GM12878 (cell line): ENCODE results near the gene ZDHHC9. TPM values are rescaled to one million over a fixed set of nuclear protein-coding genes. Genes with fewer than 3 reads are reported as not detected.

ENCODE experiments used
- BHLHE40 ChIP-seq, 2 experiments: fragments of 450-650 bp in 1 of 2; IDR thresholded peaks; 2 replicates each; pipeline ENCODE4 v1.6.1; 2011 to 2017; ENCODE audit warnings: low read depth in 2 of 2, borderline replicate concordance in 1 of 2, improper control_type of control experiment in 1 of 2, low read length in 1 of 2, mild to moderate bottlenecking in 1 of 2
- CREM ChIP-seq: IDR thresholded peaks from 2 replicates; pipeline ENCODE4 v1.6.1; 2014; ENCODE audit warnings: antibody characterized with exemption, low read depth
- EED ChIP-seq: sonication (generic); IDR thresholded peaks from 2 replicates; pipeline ENCODE4 v1.6.1; 2016; ENCODE audit warnings: antibody characterized with exemption, low read depth
- ESRRA ChIP-seq: IDR thresholded peaks from 2 replicates; pipeline ENCODE4 v1.6.1; 2012; ENCODE audit warnings: mild to moderate bottlenecking, low read length, improper control_type of control experiment
- JUNB ChIP-seq: IDR thresholded peaks from 2 replicates; pipeline ENCODE4 v1.6.1; 2016; ENCODE audit warnings: antibody characterized with exemption, mild to moderate bottlenecking
- LARP7 ChIP-seq: fragments of 450-650 bp; IDR thresholded peaks from 2 replicates; pipeline ENCODE4 v1.6.1; 2017; ENCODE audit warnings: mild to moderate bottlenecking
- RELA ChIP-seq: fragments of 450-650 bp; IDR thresholded peaks from 2 replicates; pipeline ENCODE4 v1.8.0; 2014; ENCODE audit warnings: borderline replicate concordance; ENCODE audit not compliant: partially characterized antibody
- TCF12 ChIP-seq: IDR thresholded peaks from 2 replicates; pipeline ENCODE4 v1.6.1; 2011; ENCODE audit warnings: low read depth, mild to moderate bottlenecking, low read length
- polyA plus RNA-seq, 11 experiments: library from polyadenylated mRNA; depleted of rRNA in 4 of 11; unstranded in 6 of 11; stranded (reverse) in 5 of 11; fragments of >200 nt; fragmentation: Nextera tagmentation in 4 of 11; fragmentation: Illumina TruSeq in 1 of 11; extraction: Ambion mirVana in 4 of 11; extraction: Trizol in 1 of 11; gene quantifications; 1 replicate in 1 of 11; 2 replicates in 10 of 11; pipeline versions ENCODE4 v1.2.1 to v1.2.3, GENCODE V29; 2011 to 2016; ENCODE audit warnings: inconsistent platforms in 2 of 11, missing spikeins in 2 of 11, low read depth in 1 of 11
- total RNA-seq, 4 experiments: library from RNA; depleted of rRNA in 3 of 4; stranded (reverse); fragments of >200 nt in 3 of 4; fragmentation: Illumina TruSeq in 1 of 4; extraction: Trizol in 1 of 4; gene quantifications; 2 replicates each; pipeline versions ENCODE4 v1.2.1 to v1.2.3, GENCODE V29; 2013 to 2021
- TF ChIP-seq, protein P1 (sequence below), 3 experiments: IDR thresholded peaks in 2 of 3; conservative IDR thresholded peaks in 1 of 3; 2 replicates each; pipeline ENCODE4 v1.5.1; 2011; ENCODE audit warnings: low read depth in 3 of 3, low read length in 3 of 3, mild to moderate bottlenecking in 3 of 3, control low read depth in 2 of 3, moderate library complexity in 2 of 3, inconsistent platforms in 1 of 3, mixed read lengths in 1 of 3; ENCODE audit not compliant: control insufficient read depth in 2 of 3, insufficient read depth in 1 of 3; ENCODE audit errors: extremely low read depth in 1 of 3
- TF ChIP-seq, protein P2 (sequence below): fragments of 450-650 bp; IDR thresholded peaks from 2 replicates; pipeline ENCODE4 v1.6.1; 2016; ENCODE audit warnings: mild to moderate bottlenecking, moderate library complexity, borderline replicate concordance
- TF ChIP-seq, protein P3 (sequence below): fragments of 450-650 bp; formaldehyde crosslinking; IDR thresholded peaks from 2 replicates; pipeline ENCODE4 v1.4.0; 2022; ENCODE audit warnings: mild to moderate bottlenecking, moderate library complexity
- TF ChIP-seq, protein P4 (sequence below): fragments of 150-350 bp; IDR thresholded peaks from 2 replicates; pipeline ENCODE4 v1.6.1; 2016; ENCODE audit warnings: low read depth, low read length
- TF ChIP-seq, protein P5 (sequence below): IDR thresholded peaks from 2 replicates; pipeline ENCODE4 v1.6.1; 2011; ENCODE audit warnings: low read depth, mild to moderate bottlenecking, low read length, moderate library complexity, borderline replicate concordance; ENCODE audit errors: extremely low read depth
- TF ChIP-seq, protein P6 (sequence below): IDR thresholded peaks from 2 replicates; pipeline ENCODE4 v1.6.1; 2011; ENCODE audit warnings: borderline replicate concordance, low read depth, mild to moderate bottlenecking, moderate library complexity, mixed read lengths, low read length; ENCODE audit not compliant: insufficient read depth; ENCODE audit errors: extremely low read length

ZDHHC9 gene
- total and polyA plus RNA-seq, 10 of the 15 experiments (the other 5 are each of a cell fraction or from before 2014, with no cell fraction given): 1.8 to 13.0 (median 5.4) TPM

DNA sequence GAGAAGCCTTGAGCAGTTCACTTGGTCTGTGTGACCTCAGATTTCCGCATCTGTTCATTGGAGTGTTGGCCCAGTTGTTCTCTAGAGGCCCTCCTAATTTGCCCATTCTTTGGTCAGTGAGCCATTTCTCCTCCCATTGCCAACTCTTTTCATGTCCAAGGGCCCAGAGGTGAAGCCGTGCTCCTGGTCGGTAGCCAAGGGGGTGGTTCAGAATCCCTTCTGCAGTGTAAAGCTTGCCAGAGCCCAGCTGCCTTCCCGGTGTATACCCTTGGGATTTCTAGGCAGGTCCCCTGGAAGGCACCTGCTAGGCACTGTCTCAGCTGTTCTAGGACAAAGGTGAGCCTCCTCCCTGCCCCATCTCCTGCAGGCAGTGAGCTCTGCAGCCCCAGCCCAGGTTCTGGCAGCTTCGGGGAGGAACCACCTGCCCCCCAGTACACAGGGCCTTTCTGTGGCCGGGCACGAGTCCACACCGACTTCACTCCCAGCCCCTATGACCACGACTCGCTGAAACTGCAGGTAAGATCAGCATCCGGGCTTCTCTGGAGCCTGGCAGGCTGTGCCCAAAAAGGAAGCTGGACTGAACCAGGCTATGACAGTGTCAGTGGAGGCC, 51.6 kb downstream of the ZDHHC9 start (continued):
- TF ChIP-seq, protein P1, sequence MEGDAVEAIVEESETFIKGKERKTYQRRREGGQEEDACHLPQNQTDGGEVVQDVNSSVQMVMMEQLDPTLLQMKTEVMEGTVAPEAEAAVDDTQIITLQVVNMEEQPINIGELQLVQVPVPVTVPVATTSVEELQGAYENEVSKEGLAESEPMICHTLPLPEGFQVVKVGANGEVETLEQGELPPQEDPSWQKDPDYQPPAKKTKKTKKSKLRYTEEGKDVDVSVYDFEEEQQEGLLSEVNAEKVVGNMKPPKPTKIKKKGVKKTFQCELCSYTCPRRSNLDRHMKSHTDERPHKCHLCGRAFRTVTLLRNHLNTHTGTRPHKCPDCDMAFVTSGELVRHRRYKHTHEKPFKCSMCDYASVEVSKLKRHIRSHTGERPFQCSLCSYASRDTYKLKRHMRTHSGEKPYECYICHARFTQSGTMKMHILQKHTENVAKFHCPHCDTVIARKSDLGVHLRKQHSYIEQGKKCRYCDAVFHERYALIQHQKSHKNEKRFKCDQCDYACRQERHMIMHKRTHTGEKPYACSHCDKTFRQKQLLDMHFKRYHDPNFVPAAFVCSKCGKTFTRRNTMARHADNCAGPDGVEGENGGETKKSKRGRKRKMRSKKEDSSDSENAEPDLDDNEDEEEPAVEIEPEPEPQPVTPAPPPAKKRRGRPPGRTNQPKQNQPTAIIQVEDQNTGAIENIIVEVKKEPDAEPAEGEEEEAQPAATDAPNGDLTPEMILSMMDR (IDR thresholded peaks at IDR 0.05 in 2 of 3, conservative IDR thresholded peaks at IDR 0.05 in 1 of 3; ENCODE audit: control insufficient read depth in 2 of 3, extremely low read depth in 1 of 3, insufficient read depth in 1 of 3, low read depth in 3 of 3, low read length in 3 of 3): no peak
- TF ChIP-seq CREM (no peak), TCF12 (no peak), JUNB (no peak), RELA (no peak), ESRRA (no peak), EED (no peak), LARP7 (no peak), BHLHE40 (IDR thresholded peaks at IDR 0.05; ENCODE audit: borderline replicate concordance in 1 of 2, low read depth in 2 of 2, low read length in 1 of 2) (no peak)
- TF ChIP-seq, protein P2, sequence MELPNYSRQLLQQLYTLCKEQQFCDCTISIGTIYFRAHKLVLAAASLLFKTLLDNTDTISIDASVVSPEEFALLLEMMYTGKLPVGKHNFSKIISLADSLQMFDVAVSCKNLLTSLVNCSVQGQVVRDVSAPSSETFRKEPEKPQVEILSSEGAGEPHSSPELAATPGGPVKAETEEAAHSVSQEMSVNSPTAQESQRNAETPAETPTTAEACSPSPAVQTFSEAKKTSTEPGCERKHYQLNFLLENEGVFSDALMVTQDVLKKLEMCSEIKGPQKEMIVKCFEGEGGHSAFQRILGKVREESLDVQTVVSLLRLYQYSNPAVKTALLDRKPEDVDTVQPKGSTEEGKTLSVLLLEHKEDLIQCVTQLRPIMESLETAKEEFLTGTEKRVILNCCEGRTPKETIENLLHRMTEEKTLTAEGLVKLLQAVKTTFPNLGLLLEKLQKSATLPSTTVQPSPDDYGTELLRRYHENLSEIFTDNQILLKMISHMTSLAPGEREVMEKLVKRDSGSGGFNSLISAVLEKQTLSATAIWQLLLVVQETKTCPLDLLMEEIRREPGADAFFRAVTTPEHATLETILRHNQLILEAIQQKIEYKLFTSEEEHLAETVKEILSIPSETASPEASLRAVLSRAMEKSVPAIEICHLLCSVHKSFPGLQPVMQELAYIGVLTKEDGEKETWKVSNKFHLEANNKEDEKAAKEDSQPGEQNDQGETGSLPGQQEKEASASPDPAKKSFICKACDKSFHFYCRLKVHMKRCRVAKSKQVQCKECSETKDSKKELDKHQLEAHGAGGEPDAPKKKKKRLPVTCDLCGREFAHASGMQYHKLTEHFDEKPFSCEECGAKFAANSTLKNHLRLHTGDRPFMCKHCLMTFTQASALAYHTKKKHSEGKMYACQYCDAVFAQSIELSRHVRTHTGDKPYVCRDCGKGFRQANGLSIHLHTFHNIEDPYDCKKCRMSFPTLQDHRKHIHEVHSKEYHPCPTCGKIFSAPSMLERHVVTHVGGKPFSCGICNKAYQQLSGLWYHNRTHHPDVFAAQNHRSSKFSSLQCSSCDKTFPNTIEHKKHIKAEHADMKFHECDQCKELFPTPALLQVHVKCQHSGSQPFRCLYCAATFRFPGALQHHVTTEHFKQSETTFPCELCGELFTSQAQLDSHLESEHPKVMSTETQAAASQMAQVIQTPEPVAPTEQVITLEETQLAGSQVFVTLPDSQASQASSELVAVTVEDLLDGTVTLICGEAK: no peak
- TF ChIP-seq, protein P3, sequence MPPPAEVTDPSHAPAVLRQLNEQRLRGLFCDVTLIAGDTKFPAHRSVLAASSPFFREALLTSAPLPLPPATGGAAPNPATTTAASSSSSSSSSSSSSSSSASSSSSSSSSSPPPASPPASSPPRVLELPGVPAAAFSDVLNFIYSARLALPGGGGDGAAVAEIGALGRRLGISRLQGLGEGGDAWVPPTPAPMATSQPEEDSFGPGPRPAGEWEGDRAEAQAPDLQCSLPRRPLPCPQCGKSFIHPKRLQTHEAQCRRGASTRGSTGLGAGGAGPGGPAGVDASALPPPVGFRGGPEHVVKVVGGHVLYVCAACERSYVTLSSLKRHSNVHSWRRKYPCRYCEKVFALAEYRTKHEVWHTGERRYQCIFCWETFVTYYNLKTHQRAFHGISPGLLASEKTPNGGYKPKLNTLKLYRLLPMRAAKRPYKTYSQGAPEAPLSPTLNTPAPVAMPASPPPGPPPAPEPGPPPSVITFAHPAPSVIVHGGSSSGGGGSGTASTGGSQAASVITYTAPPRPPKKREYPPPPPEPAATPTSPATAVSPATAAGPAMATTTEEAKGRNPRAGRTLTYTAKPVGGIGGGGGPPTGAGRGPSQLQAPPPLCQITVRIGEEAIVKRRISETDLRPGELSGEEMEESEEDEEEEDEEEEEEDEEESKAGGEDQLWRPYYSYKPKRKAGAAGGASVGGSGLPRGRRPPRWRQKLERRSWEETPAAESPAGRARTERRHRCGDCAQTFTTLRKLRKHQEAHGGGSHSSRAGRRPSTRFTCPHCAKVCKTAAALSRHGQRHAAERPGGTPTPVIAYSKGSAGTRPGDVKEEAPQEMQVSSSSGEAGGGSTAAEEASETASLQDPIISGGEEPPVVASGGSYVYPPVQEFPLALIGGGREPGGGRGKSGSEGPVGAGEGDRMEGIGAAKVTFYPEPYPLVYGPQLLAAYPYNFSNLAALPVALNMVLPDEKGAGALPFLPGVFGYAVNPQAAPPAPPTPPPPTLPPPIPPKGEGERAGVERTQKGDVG: no peak
- TF ChIP-seq, protein P4, sequence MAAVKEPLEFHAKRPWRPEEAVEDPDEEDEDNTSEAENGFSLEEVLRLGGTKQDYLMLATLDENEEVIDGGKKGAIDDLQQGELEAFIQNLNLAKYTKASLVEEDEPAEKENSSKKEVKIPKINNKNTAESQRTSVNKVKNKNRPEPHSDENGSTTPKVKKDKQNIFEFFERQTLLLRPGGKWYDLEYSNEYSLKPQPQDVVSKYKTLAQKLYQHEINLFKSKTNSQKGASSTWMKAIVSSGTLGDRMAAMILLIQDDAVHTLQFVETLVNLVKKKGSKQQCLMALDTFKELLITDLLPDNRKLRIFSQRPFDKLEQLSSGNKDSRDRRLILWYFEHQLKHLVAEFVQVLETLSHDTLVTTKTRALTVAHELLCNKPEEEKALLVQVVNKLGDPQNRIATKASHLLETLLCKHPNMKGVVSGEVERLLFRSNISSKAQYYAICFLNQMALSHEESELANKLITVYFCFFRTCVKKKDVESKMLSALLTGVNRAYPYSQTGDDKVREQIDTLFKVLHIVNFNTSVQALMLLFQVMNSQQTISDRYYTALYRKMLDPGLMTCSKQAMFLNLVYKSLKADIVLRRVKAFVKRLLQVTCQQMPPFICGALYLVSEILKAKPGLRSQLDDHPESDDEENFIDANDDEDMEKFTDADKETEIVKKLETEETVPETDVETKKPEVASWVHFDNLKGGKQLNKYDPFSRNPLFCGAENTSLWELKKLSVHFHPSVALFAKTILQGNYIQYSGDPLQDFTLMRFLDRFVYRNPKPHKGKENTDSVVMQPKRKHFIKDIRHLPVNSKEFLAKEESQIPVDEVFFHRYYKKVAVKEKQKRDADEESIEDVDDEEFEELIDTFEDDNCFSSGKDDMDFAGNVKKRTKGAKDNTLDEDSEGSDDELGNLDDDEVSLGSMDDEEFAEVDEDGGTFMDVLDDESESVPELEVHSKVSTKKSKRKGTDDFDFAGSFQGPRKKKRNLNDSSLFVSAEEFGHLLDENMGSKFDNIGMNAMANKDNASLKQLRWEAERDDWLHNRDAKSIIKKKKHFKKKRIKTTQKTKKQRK: no peak
- TF ChIP-seq, protein P5, sequence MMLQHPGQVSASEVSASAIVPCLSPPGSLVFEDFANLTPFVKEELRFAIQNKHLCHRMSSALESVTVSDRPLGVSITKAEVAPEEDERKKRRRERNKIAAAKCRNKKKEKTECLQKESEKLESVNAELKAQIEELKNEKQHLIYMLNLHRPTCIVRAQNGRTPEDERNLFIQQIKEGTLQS: no peak
- TF ChIP-seq, protein P6, sequence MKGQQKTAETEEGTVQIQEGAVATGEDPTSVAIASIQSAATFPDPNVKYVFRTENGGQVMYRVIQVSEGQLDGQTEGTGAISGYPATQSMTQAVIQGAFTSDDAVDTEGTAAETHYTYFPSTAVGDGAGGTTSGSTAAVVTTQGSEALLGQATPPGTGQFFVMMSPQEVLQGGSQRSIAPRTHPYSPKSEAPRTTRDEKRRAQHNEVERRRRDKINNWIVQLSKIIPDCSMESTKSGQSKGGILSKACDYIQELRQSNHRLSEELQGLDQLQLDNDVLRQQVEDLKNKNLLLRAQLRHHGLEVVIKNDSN: no peak
